Activated naive CD4-positive, alpha-beta T cell treated with anti-CD3 and anti-CD28 coated beads for 36 hours (primary cell): Measurements from ENCODE around the gene UST. TPM values are rescaled to one million over a fixed set of nuclear protein-coding genes. Genes with fewer than 3 reads are reported as not detected.
"Not testable (repeated sequence)": the region's sequence is repeated elsewhere in the genome, so short reads cannot be mapped to it uniquely, and the experiment has no call there.

ENCODE experiments used
- CTCF ChIA-PET: fragments of 350-600 bp; sonication (Branson Sonifier 250); formaldehyde crosslinking; loops from one replicate; lab custom pipeline; 2021; ENCODE audit warnings: antibody characterized with exemption; lab: Charles Lee
- DNase-seq: peaks from one replicate; pipeline ENCODE4 v3.0.0-alpha.2; 2020
- H3K27ac Mint-ChIP-seq: one replicate; pipeline ENCODE4 v1.8.0; 2021; ENCODE audit warnings: mild to moderate bottlenecking, mixed read lengths
- H3K27me3 Mint-ChIP-seq: one replicate; pipeline ENCODE4 v1.8.0; 2021; ENCODE audit warnings: low read depth, mixed read lengths
- H3K36me3 Mint-ChIP-seq: one replicate; pipeline ENCODE4 v1.8.0; 2021; ENCODE audit warnings: low read depth, mixed read lengths
- H3K4me1 Mint-ChIP-seq: one replicate; pipeline ENCODE4 v1.8.0; 2021; ENCODE audit warnings: low read depth, mixed read lengths
- H3K4me3 Mint-ChIP-seq: one replicate; pipeline ENCODE4 v1.8.0; 2021; ENCODE audit warnings: mild to moderate bottlenecking, moderate library complexity, mixed read lengths
- H3K9me3 Mint-ChIP-seq: one replicate; pipeline ENCODE4 v1.8.0; 2021; ENCODE audit warnings: mixed read lengths
- intact Hi-C: fragments of 100-400 bp; cut with micrococcal nuclease; formaldehyde crosslinking; loops from one replicate; pipeline ENCODE4 v1.15.1; 2023
- total RNA-seq, 2 experiments: library from RNA; stranded (reverse); gene quantifications; one replicate each; pipeline ENCODE4 v1.2.3, GENCODE V29; 2021

UST gene
- total RNA-seq, 2 experiments from 2014 or later, result 0.20 to 0.74 TPM

DNA sequence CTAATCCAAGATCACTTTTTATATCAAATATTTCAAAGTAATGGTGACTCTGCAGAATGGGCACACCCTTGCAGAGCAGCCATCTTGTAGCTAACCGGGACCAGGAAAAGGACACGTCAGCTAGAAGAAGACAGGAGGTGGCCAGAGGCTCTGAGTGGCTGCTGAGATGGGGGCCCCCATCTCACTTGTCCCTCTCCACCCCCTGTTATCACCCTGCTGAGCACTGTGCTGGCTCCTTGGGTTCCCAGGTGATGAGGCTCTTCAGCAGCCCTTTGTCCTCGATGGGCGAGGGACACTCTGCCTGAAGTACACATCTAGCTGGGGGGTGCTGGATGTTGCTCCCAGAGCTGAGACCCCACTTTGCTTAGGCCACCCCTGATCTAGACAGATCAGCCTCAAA is 126.3 kb downstream of the UST start:
- H3K27ac Mint-ChIP-seq, result no peak overlapping the region
- H3K9me3 Mint-ChIP-seq, result no peaks in the 10 kb centered on the region
- no peak overlapping the region for H3K4me3 Mint-ChIP-seq
- H3K36me3 Mint-ChIP-seq, result no peaks in the 10 kb centered on the region
- no peaks in the 10 kb centered on the region for H3K27me3 Mint-ChIP-seq
- no peak for DNase-seq
- peaks cover 2% of the 10 kb centered on the region for H3K4me1 Mint-ChIP-seq
- CTCF ChIA-PET, result no interaction called here
- intact Hi-C loops, result no loop called here

DNA sequence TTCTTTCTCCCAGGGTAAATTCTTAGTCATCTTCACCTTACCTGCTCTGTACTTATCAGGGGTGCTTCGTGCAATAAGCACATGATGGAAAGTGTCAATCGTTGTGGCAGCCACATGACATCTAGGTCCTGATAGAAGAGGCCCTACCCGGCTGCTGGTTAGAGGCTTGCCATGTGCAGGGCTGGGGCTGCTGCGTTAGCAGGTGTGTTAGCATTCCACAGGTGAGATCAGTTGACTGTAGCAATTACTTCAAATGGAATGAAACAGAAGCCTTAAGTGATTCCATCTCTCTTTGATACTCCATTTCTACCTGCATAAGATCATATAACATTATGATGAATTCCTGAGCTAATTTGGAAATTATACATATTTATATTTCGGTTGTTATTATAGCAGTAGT is 127.0 kb downstream of the UST start:
- CTCF ChIA-PET, result no interaction called here
- Mint-ChIP-seq H3K36me3 (no peaks in the 10 kb centered on the region), H3K4me3 (no peak overlapping the region), H3K27me3 (no peaks in the 10 kb centered on the region), H3K9me3 (no peaks in the 10 kb centered on the region), H3K27ac (no peak overlapping the region), H3K4me1 (no peaks in the 10 kb centered on the region)
- intact Hi-C loops, result no loop called here
- no peak for DNase-seq

DNA sequence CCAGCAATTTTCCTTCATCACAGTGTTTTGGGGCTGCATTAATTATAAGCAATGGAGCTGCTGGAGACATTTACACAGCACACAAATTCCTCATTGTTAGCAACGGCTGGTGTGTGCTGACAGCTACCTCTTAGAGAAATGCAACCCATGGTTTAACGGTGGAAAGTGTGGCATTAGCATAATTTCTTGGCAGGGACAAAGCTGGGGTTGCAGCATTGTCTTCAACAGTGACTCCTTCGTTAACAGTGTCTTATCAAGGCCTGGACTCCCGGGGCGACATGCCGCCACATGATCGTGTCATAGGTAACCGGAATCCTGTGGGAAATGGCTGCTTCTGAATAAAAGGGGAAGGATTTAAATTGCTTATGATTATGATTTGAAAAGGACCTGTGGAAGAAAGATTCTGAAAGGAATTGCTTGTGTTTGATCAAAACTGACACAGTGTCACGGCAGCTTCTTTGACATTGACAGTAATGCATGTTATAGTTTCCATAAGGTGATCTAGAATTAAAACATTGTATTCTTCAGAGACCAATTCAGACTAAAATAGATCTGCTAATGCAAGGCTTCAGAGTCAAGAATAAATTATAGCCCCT is 128.0 kb downstream of the UST start:
- Mint-ChIP-seq H3K4me3 (no peak overlapping the region), H3K27ac (no peak overlapping the region), H3K27me3 (no peaks in the 10 kb centered on the region), H3K4me1 (no peaks in the 10 kb centered on the region), H3K36me3 (no peaks in the 10 kb centered on the region), H3K9me3 (no peaks in the 10 kb centered on the region)
- no peak for DNase-seq
- CTCF ChIA-PET, result no interaction called here
- intact Hi-C loops, result no loop called here

DNA sequence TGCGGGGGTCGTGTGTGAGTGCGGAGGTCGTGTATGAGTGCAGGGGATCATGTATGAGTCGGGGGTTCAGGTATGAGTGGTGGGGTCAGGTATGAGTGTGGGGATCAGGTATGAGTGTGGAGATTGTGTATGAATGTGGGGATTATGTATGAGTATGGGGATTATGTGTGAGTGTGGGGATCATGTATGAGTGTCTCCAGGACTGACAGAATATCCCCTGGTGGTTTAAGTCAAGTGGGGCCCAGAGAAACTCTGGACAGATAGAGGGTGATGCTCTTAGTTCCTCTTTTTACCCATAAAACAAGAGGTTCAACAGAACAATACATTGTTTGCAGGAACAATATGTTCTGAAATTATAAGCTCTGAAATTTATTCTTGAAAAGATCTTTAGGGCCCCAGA is 131.9 kb downstream of the UST start:
- Mint-ChIP-seq H3K9me3 (no peaks in the 10 kb centered on the region), H3K36me3 (no peaks in the 10 kb centered on the region), H3K4me3 (no peak overlapping the region), H3K4me1 (no peaks in the 10 kb centered on the region), H3K27ac (no peak overlapping the region), H3K27me3 (no peaks in the 10 kb centered on the region)
- intact Hi-C loops, result no loop called here
- CTCF ChIA-PET, result no interaction called here
- no peak for DNase-seq

DNA sequence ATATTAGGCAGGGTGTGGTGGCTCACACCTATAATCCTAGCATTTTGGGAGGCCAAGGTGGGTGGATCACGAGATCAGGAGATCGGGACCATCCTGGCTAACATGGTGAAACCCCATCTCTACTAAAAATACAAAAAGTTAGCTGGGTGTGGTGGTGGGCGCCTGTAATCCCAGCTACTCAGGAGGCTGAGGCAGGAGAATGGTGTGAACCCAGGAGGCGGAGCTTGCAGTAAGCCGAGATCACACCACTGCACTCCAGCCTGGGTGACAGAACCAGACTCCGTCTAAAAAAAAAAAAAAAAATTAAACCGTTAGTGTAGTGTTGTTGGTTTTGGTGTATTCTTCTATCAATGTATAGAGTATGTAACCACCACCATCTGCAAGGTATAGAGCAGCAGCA is 133.9 kb downstream of the UST start:
- H3K4me1 Mint-ChIP-seq, intact Hi-C loops: not testable (repeated sequence)

DNA sequence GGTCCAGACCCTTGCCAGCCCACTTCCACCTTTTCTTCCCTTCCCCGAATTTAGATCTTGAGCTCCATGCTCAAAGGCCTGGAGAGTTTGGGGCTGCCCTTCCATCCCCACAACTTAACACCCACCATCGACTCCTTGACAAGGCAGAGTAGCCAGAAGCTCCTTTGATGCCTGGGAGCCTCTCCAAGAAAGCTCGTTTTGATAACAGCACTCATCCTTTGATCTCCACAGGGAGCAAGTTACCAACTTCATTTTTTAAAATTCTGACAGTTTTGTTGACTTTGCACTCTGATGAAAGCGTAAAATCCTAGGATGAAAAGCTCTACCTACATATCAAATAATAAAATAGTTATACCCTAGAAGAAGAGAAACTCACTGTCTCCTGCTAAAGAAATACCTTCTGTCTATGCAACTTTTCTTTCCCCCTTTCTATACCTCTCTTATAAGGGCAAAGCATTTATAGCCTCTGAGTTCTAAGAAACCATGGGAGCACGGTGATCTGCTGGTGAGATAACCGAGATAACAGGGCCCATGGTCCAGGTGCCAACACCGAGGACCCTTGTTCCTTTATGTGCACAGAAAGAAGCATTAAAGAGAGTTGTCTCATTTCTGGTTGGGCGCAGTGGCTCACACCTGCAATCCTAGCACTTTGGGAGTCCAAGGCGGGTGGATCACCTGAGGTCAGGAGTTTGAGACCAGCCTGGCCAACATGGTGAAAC is 134.9 kb downstream of the UST start:
- H3K9me3 Mint-ChIP-seq, result no peaks in the 10 kb centered on the region
- no peak overlapping the region for H3K27ac Mint-ChIP-seq
- H3K27me3 Mint-ChIP-seq, result no peaks in the 10 kb centered on the region
- CTCF ChIA-PET, result no interaction called here
- no peaks in the 10 kb centered on the region for H3K36me3 Mint-ChIP-seq
- no peak overlapping the region for H3K4me3 Mint-ChIP-seq
- intact Hi-C loops, result no loop called here
- H3K4me1 Mint-ChIP-seq, result no peaks in the 10 kb centered on the region
- no peak for DNase-seq

More for the DNA sequence above, 133.9 kb downstream of the UST start:
- H3K36me3 Mint-ChIP-seq, H3K27me3 Mint-ChIP-seq, CTCF ChIA-PET, H3K9me3 Mint-ChIP-seq, DNase-seq, H3K27ac Mint-ChIP-seq, H3K4me3 Mint-ChIP-seq: not testable (repeated sequence)

DNA sequence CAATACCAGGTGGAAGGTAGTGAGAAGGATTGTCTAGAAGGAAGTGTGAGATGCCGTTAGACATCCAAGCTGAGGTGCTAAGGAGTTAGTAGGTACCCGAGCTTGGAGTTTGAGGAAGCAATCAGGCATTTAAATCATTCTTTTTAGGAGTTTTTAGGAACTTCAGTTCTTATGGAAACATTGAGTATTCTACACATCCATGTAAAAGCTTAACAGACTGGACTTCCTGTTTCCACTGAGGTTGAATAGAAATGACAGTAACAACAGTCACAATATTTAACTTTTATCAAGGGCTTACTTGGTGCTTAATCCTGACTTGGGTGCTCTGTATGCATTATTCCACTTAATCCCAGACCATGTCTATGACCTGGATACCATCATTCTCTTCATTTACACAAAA is 136.4 kb downstream of the UST start:
- Mint-ChIP-seq H3K27me3 (no peaks in the 10 kb centered on the region), H3K27ac (no peak overlapping the region), H3K36me3 (no peaks in the 10 kb centered on the region), H3K4me1 (no peaks in the 10 kb centered on the region), H3K9me3 (no peaks in the 10 kb centered on the region), H3K4me3 (no peak overlapping the region)
- CTCF ChIA-PET, result interaction anchor here (0.6 kb wide), 1 partner anchor 250 kb away, joined by 5 read pairs; no protein-coding TSS in a partner anchor
- intact Hi-C loops, result no loop called here
- no peak for DNase-seq

DNA sequence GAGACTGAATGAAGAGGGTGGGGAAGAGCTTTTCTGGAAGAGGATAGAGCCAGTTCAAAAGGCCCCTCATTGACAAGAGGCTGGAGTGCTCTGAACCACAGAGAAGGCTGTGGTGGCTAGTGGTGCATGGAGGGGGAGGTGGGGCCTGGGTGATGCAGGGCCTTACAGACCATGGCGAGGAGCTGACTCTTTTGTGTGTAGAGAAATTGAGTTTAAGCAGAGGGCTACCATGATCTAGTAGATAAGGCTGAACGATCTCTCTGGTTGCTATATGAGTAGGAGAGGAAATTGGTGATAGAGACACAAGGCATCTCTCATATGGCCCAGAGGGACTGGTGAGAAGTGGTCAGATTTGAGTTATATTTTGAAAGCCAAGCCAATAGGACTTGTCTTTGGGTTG is 137.6 kb downstream of the UST start:
- no peaks in the 10 kb centered on the region for H3K36me3 Mint-ChIP-seq
- H3K4me3 Mint-ChIP-seq, result no peak overlapping the region
- H3K27ac Mint-ChIP-seq, result no peak overlapping the region
- H3K27me3 Mint-ChIP-seq, result no peaks in the 10 kb centered on the region
- no peaks in the 10 kb centered on the region for H3K4me1 Mint-ChIP-seq
- H3K9me3 Mint-ChIP-seq, result no peaks in the 10 kb centered on the region
- CTCF ChIA-PET, result interaction anchor here (1.4 kb wide), 2 partner anchors 63 to 307 kb away, joined by 3 read pairs; no protein-coding TSS in a partner anchor
- DNase-seq, result no peak
- intact Hi-C loops, result no loop called here

DNA sequence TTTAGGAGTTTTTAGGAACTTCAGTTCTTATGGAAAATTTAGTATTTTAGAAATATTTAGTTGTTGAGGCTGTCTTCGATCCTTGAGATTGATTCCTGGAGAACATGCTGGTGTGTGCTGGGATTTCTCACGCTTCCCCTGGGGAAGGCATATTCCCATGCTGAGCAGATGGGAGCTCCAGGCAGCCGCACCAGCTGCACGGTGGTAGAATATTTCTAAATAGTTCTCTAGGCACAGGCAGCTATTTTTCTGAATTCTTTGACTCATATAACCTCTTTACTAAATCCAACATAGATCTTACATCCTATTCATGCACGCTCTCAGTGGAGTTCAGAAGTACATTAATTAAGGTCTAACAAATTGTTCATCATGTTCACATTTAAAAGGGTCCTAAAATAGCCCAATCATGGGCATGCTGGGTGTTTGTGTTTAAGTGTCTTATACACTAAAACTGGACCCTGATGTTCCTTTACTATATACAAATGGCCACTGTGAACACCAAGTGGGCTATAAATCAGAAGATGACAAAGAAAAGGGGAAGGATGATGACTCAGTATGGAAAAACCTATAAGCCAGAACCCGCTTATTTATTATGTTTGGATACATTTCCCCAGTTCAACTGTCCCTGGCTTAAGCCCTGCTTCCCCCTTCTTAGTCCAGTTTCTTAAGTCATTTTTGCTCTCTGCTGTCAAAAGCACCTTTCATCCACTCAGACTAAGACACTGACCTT is 138.5 kb downstream of the UST start:
- Mint-ChIP-seq H3K27ac (no peak overlapping the region), H3K9me3 (no peaks in the 10 kb centered on the region), H3K27me3 (no peaks in the 10 kb centered on the region), H3K4me1 (no peaks in the 10 kb centered on the region), H3K36me3 (no peaks in the 10 kb centered on the region), H3K4me3 (no peak overlapping the region)
- CTCF ChIA-PET, result interaction anchor here (1.4 kb wide), 2 partner anchors 62 to 308 kb away, joined by 3 read pairs; no protein-coding TSS in a partner anchor
- no peak for DNase-seq
- intact Hi-C loops, result no loop called here

DNA sequence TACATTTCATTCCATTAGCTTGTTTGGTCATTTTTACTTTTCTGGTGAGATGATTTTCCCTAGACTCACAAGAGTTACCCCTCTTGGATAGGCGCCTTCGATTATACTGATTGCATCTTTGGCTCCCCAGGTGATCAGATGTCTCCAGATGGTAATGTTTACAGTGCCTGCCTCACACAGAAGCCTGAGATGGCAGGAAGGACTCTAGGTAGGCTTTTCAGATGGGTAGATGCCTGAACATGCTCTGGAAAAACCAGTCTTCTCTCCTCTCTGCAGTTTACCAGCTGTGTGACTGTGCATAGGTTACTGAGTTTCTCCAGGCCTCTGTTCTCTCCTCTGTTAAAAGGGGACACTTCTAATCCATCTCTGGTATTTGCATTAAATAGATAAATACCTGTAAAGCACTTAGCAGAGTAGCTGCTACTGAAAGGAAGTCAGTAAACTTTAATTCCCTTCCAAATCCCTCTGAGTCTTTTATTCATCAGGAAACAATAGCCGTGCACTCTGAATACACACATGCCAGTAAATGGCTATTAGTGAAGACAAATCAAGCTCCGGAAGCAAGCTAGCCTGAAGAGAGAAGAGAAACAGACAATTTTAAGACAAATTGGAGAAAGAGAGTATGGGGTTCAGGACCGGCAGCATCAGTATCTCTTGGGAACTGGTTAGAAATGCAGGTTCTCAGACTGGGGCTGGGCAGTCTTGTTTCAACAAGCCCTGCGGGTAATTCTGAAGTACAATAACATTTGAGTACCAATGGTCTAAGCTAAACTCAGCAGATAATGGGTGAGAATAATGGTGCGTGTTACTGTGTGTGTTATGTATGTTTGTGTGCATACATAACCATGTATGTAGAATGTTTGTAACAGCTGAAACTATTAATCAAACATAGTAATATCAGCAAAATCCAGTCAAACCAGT is 139.4 kb downstream of the UST start:
- CTCF ChIA-PET, result no interaction called here
- H3K4me1 Mint-ChIP-seq, result no peaks in the 10 kb centered on the region
- no peak for DNase-seq
- no peak overlapping the region for H3K27ac Mint-ChIP-seq
- no peaks in the 10 kb centered on the region for H3K9me3 Mint-ChIP-seq
- H3K4me3 Mint-ChIP-seq, result no peak overlapping the region
- no peaks in the 10 kb centered on the region for H3K27me3 Mint-ChIP-seq
- no peaks in the 10 kb centered on the region for H3K36me3 Mint-ChIP-seq
- intact Hi-C loops, result no loop called here

DNA sequence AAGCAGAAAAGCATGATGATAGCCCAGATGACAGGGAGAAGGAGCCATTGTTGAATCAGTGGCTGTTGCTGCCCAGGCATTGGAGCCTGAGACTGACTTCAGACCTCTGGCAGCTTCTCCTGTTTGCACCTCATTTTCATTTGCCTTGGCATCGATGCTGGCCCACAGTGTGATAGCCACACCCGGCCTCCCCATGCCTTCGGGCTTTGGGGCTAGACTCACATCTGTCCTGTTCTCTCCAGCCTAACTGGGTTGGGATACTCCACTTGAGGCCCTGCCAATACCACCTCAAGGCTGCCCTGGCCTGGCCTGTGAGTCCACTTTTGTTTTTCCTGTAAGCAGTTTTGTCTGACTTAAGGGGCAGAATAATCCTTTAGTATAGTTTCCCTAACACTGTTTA is 140.4 kb downstream of the UST start:
- Mint-ChIP-seq H3K27me3 (no peaks in the 10 kb centered on the region), H3K27ac (no peak overlapping the region), H3K36me3 (no peaks in the 10 kb centered on the region), H3K4me1 (peaks cover 2% of the 10 kb centered on the region), H3K4me3 (no peak overlapping the region), H3K9me3 (no peaks in the 10 kb centered on the region)
- CTCF ChIA-PET, result no interaction called here
- intact Hi-C loops, result no loop called here
- DNase-seq, result no peak

DNA sequence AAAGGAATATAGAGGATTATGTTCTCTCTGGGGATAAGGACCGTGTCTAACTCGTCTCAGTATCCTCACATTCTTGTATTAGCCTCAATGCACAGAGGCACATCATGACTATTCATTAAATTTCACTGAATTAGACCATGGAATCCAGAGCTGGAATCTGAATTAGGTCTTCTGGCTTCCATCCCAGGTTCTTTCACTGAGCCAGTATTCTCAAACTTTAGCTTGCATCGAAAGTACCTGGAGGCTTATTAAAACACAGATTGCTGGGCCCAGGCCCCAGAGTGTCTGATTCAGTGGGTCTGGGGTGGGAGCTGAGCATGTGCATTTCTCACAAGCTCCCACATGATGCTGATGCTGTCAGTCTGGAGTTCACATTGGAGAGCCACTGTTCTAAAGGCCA is 142.0 kb downstream of the UST start:
- intact Hi-C loops, result no loop called here
- H3K4me1 Mint-ChIP-seq, result peaks cover 3% of the 10 kb centered on the region
- H3K9me3 Mint-ChIP-seq, result no peaks in the 10 kb centered on the region
- DNase-seq, result no peak
- H3K27ac Mint-ChIP-seq, result no peak overlapping the region
- no peaks in the 10 kb centered on the region for H3K36me3 Mint-ChIP-seq
- CTCF ChIA-PET, result no interaction called here
- no peak overlapping the region for H3K4me3 Mint-ChIP-seq
- H3K27me3 Mint-ChIP-seq, result peaks cover under 1% of the 10 kb centered on the region
